ENCODE measurements around the gene SLC41A3. TPM values are rescaled to one million over a fixed set of nuclear protein-coding genes. Genes with fewer than 3 reads are reported as not detected.
"Not testable (repeated sequence)": the region's sequence is repeated elsewhere in the genome, so short reads cannot be mapped to it uniquely, and the experiment has no call there.

SLC41A3 gene
- total and polyA plus RNA-seq, 10 of the 15 experiments (the other 5 are each of a cell fraction or from before 2014, with no cell fraction given) = 8.3 to 29.5 (median 16.7) TPM

DNA sequence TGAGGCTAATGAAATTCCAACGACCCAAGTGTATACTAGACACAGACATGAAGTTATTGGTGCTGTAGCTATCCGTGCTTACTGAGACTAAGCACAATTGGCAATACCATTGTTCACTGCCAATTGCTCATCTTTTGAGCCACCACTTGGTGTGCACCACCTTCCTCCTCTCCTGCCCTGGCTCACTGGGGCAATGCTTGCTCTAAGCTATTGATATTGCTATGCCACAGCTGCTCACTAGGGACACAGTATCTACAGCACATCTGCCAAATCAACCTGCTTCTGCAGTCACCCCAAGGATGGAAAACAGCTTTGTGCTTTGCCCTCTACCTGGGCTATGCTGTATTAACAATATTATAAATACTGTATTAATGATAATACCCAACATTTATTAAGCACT, 99.0 kb downstream of the SLC41A3 start:
- H2AFZ ChIP-seq (ENCODE audit: control insufficient read depth, low read depth, low read length); BruUV-seq (replicated peaks); intact Hi-C loops (cut with micrococcal nuclease; ENCODE audit: unreplicated experiment); POLR2A ChIA-PET; H4K20me1 ChIP-seq (ENCODE audit: control insufficient read depth, insufficient read depth); H3K4me2 ChIP-seq (ENCODE audit: control insufficient read depth, insufficient read depth); H3K4me3 ChIP-seq; H3K9me3 ChIP-seq (replicated peaks; ENCODE audit: control insufficient read depth, insufficient read depth, low read length); H3K4me1 ChIP-seq (ENCODE audit: control insufficient read depth, insufficient read depth, low read length); H3K79me2 ChIP-seq (ENCODE audit: control insufficient read depth, insufficient read depth, low read length); CTCF ChIA-PET; SMC1A ChIA-PET (ENCODE audit: uncharacterized antibody, unreplicated experiment); DNase-seq (ENCODE audit: low read depth, low spot score); H3K27ac ChIP-seq (ENCODE audit: control insufficient read depth, insufficient read depth); in situ Hi-C loops (cut with MboI); RAD21 ChIA-PET (ENCODE audit: unreplicated experiment); H3K9ac ChIP-seq (ENCODE audit: control insufficient read depth, insufficient read depth, low read length); H3K36me3 ChIP-seq (ENCODE audit: control insufficient read depth in 2 of 2, insufficient read depth in 2 of 2, low read length in 1 of 2); H3K27me3 ChIP-seq (replicated peaks in 1 of 2; ENCODE audit: control insufficient read depth in 2 of 2, insufficient read depth in 2 of 2, low read length in 1 of 2): not testable (repeated sequence)
- FAIRE-seq = peak; percentile 84
- WGBS (ENCODE audit: insufficient coverage, insufficient replicate concordance, low lambda C conversion rate, missing lambda C conversion rate) = 94% methylated on average over 2 of the region's 2 CpGs
- ATAC-seq = peak; percentile 92

DNA sequence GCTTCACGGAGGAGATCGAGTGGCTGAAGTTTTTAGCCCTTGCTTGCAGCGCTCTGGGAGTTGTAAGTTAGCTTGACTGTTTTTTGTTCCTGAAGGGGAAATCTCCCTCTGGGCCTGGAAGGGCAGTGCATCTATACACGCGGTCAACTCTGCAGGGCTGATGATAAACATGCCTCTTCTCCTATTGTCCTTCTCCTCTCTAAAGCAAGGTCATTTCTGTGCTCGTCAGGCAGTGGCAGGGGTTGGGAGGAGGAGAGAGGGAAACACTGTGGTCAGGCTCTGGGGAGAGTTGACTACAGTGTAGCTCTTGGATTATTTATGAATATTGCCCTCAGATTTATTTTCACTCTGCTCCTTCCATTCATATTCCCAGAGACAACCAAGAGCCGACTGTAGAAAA, 106.8 kb downstream of the SLC41A3 start:
- H3K4me3 ChIP-seq; ATAC-seq; H3K9me3 ChIP-seq (replicated peaks; ENCODE audit: control insufficient read depth, insufficient read depth, low read length); H3K27ac ChIP-seq (ENCODE audit: control insufficient read depth, insufficient read depth); RAD21 ChIA-PET (ENCODE audit: unreplicated experiment); H3K36me3 ChIP-seq (ENCODE audit: control insufficient read depth in 2 of 2, insufficient read depth in 2 of 2, low read length in 1 of 2); in situ Hi-C loops (cut with MboI); H3K4me1 ChIP-seq (ENCODE audit: control insufficient read depth, insufficient read depth, low read length); H3K27me3 ChIP-seq (replicated peaks in 1 of 2; ENCODE audit: control insufficient read depth in 2 of 2, insufficient read depth in 2 of 2, low read length in 1 of 2); H3K79me2 ChIP-seq (ENCODE audit: control insufficient read depth, insufficient read depth, low read length); H3K4me2 ChIP-seq (ENCODE audit: control insufficient read depth, insufficient read depth); H2AFZ ChIP-seq (ENCODE audit: control insufficient read depth, low read depth, low read length); FAIRE-seq; H3K9ac ChIP-seq (ENCODE audit: control insufficient read depth, insufficient read depth, low read length); POLR2A ChIA-PET; SMC1A ChIA-PET (ENCODE audit: uncharacterized antibody, unreplicated experiment); CTCF ChIA-PET; BruUV-seq (replicated peaks); DNase-seq (ENCODE audit: low read depth, low spot score); H4K20me1 ChIP-seq (ENCODE audit: control insufficient read depth, insufficient read depth): not testable (repeated sequence)
- 53% methylated on average over 2 of the region's 7 CpGs for WGBS (ENCODE audit: insufficient coverage, insufficient replicate concordance, low lambda C conversion rate, missing lambda C conversion rate)
- intact Hi-C loops (cut with micrococcal nuclease; ENCODE audit: unreplicated experiment) = loop anchor here (10.0 kb wide), 1 partner anchor 218 kb away; no protein-coding TSS in a partner anchor

DNA sequence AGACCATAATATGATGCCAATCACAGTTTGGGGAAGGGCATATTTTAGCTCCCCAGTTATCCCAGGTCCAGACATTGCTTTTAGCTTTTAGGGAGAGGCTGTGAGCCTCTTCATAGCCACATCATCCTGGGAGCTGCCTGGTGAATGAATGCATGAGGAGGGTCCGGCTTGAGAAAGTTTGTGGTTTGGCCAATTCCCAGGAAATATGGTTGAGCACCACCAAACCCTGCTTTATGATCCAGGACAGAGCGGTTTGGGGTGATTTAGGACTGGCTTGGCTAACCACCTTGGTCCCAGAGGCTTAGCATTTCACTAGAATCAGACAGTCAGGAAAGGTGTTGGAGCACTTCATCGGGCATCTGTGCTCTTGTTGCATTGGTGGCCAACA, 107.9 kb downstream of the SLC41A3 start:
- H2AFZ ChIP-seq (ENCODE audit: control insufficient read depth, low read depth, low read length); H3K9me3 ChIP-seq (replicated peaks; ENCODE audit: control insufficient read depth, insufficient read depth, low read length); FAIRE-seq; H3K4me1 ChIP-seq (ENCODE audit: control insufficient read depth, insufficient read depth, low read length); in situ Hi-C loops (cut with MboI); H3K27ac ChIP-seq (ENCODE audit: control insufficient read depth, insufficient read depth); H4K20me1 ChIP-seq (ENCODE audit: control insufficient read depth, insufficient read depth); H3K4me3 ChIP-seq; DNase-seq (ENCODE audit: low read depth, low spot score); POLR2A ChIA-PET; SMC1A ChIA-PET (ENCODE audit: uncharacterized antibody, unreplicated experiment); H3K79me2 ChIP-seq (ENCODE audit: control insufficient read depth, insufficient read depth, low read length); H3K4me2 ChIP-seq (ENCODE audit: control insufficient read depth, insufficient read depth); H3K27me3 ChIP-seq (replicated peaks in 1 of 2; ENCODE audit: control insufficient read depth in 2 of 2, insufficient read depth in 2 of 2, low read length in 1 of 2); H3K36me3 ChIP-seq (ENCODE audit: control insufficient read depth in 2 of 2, insufficient read depth in 2 of 2, low read length in 1 of 2); ATAC-seq; RAD21 ChIA-PET (ENCODE audit: unreplicated experiment); BruUV-seq (replicated peaks); H3K9ac ChIP-seq (ENCODE audit: control insufficient read depth, insufficient read depth, low read length): not testable (repeated sequence)
- intact Hi-C loops (cut with micrococcal nuclease; ENCODE audit: unreplicated experiment) = loop anchor here (10.0 kb wide), 1 partner anchor 219 kb away; no protein-coding TSS in a partner anchor
- 25% methylated on average over 3 of the region's 3 CpGs for WGBS (ENCODE audit: insufficient coverage, insufficient replicate concordance, low lambda C conversion rate, missing lambda C conversion rate)
- CTCF ChIA-PET = interaction anchor here (0.6 kb wide), 1 partner anchor 92 kb away, joined by 3 read pairs; no protein-coding TSS in a partner anchor

DNA sequence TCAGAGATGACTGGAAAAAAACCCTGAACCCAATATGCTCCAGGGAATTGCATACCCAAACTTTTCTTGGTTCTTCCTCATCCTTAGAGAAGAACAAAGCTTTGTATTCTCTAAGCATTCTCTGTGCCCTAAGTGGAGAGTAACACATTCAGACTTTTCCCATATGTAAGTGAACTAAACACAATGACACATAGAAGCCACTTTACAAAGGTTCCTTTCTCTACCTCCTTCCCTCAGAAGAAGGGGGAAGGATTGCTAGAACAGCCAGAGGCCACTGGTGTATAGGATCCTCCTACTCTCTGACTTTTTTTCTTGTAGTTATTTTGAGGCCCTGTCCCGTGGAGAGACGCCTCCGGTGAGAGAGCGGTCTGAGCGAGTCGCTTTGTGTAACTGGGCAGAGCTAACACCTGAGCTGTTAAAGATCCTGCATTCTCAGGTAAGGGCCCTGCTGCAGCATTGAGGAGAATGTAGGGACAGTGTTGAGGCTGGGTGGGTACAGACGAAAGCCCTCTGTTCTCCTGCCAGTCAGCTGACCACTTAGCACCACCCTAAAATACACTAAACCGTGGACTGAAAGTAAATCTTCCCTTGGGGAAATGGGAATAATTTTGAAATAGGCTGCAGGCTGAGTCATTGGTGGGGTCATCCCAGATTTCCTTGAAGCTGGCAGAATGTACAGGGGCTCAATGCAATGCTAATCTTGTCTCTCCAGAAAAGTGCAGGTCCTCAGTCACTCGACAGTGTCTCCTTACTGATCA, 108.5 kb downstream of the SLC41A3 start:
- H3K4me2 ChIP-seq (ENCODE audit: control insufficient read depth, insufficient read depth); in situ Hi-C loops (cut with MboI); RAD21 ChIA-PET (ENCODE audit: unreplicated experiment): not testable (repeated sequence)

More for the DNA sequence above, 108.5 kb downstream of the SLC41A3 start:
- CTCF ChIA-PET = interaction anchor here (0.6 kb wide), 1 partner anchor 93 kb away, joined by 3 read pairs; no protein-coding TSS in a partner anchor
- H3K4me3 ChIP-seq; H3K79me2 ChIP-seq (ENCODE audit: control insufficient read depth, insufficient read depth, low read length); SMC1A ChIA-PET (ENCODE audit: uncharacterized antibody, unreplicated experiment); H3K9me3 ChIP-seq (replicated peaks; ENCODE audit: control insufficient read depth, insufficient read depth, low read length); BruUV-seq (replicated peaks); H3K4me1 ChIP-seq (ENCODE audit: control insufficient read depth, insufficient read depth, low read length); H2AFZ ChIP-seq (ENCODE audit: control insufficient read depth, low read depth, low read length); H4K20me1 ChIP-seq (ENCODE audit: control insufficient read depth, insufficient read depth); POLR2A ChIA-PET; FAIRE-seq; H3K27ac ChIP-seq (ENCODE audit: control insufficient read depth, insufficient read depth); DNase-seq (ENCODE audit: low read depth, low spot score); H3K9ac ChIP-seq (ENCODE audit: control insufficient read depth, insufficient read depth, low read length); H3K27me3 ChIP-seq (replicated peaks in 1 of 2; ENCODE audit: control insufficient read depth in 2 of 2, insufficient read depth in 2 of 2, low read length in 1 of 2); H3K36me3 ChIP-seq (ENCODE audit: control insufficient read depth in 2 of 2, insufficient read depth in 2 of 2, low read length in 1 of 2); ATAC-seq: not testable (repeated sequence)
- intact Hi-C loops (cut with micrococcal nuclease; ENCODE audit: unreplicated experiment) = loop anchor here (10.0 kb wide), 1 partner anchor 219 kb away; no protein-coding TSS in a partner anchor
- WGBS (ENCODE audit: insufficient coverage, insufficient replicate concordance, low lambda C conversion rate, missing lambda C conversion rate) = 69% methylated on average over 9 of the region's 9 CpGs
